ENCODE results near the gene FRS3. TPM values are rescaled to one million over a fixed set of nuclear protein-coding genes. Genes with fewer than 3 reads are reported as not detected.

The FRS3 gene
- total RNA-seq, 2 donors from 2014 or later, result 2.6 to 3.2 TPM

DNA sequence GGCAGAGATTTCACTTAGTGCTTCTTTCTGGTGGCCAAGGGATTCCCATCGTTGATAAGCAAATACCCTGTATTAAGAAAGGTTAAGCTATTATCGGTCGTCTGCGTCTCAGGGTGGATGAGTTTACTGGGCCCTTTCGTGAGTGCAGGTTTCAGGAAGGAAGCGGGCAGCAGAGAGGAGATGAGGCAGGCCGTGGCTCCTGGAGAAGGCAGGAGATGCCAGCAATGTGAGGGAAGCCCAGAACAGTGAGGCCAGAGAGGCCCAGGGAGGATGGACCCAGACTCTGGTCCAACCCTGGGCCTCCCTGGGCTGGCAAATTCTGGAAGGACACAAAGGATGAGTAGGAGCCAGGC, 55.5 kb downstream of the FRS3 start:
- H3K27me3 ChIP-seq (replicated peaks; ENCODE audit: insufficient read depth), result no peaks in the 10 kb centered on the region
- no peaks in the 10 kb centered on the region for H3K9me3 ChIP-seq
- TF ChIP-seq, protein P1, sequence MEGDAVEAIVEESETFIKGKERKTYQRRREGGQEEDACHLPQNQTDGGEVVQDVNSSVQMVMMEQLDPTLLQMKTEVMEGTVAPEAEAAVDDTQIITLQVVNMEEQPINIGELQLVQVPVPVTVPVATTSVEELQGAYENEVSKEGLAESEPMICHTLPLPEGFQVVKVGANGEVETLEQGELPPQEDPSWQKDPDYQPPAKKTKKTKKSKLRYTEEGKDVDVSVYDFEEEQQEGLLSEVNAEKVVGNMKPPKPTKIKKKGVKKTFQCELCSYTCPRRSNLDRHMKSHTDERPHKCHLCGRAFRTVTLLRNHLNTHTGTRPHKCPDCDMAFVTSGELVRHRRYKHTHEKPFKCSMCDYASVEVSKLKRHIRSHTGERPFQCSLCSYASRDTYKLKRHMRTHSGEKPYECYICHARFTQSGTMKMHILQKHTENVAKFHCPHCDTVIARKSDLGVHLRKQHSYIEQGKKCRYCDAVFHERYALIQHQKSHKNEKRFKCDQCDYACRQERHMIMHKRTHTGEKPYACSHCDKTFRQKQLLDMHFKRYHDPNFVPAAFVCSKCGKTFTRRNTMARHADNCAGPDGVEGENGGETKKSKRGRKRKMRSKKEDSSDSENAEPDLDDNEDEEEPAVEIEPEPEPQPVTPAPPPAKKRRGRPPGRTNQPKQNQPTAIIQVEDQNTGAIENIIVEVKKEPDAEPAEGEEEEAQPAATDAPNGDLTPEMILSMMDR (IDR thresholded peaks at IDR 0.05), result no peak
- H3K4me1 ChIP-seq (ENCODE audit: control insufficient read depth in 1 of 2, low read depth in 2 of 2), result peaks cover 15 to 29% of the 10 kb centered on the region in 2 donors
- H3K36me3 ChIP-seq, result no peaks in the 10 kb centered on the region
- no peak for DNase-seq (ENCODE audit: low spot score)
- ATAC-seq (ENCODE audit: insufficient number of reproducible peaks, low FRiP score, low read depth), result no peak
- peak overlapping the region; percentile 44 for H3K4me3 ChIP-seq
- peak overlapping the region; percentile 47 to 59 for H3K27ac ChIP-seq

DNA sequence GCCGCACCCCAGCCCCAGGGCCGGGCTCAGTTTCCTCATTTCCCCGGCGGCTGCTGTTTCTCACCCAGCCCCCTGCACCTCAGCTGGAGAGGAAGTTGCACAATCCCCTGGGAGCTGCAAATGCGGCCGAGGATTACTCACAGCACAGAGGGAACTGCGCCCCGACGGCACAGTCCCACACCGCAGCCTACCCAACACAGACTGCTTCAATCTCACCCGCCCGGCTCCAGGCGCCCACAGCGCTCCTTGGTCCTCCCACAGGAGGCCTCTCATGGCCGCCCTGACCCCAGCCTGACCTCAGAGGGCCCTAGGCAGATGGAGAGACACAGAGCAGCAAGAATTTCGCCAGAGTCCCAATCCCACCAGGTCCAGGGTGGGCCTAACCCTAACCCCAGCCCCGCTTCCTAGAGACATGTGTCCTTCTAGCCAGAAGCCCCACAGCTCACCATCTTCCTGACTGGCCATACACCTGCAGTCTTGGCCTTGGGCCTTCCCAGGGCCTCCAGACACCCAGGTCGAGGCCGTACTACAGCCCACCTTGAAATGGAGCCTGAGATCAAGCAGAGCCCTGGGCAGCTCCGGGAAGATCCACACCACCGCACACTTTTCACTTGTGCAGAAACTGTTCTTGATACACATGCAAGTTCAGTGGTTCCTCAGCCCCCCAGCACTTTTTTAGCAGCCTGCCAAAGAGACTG, 56.0 kb downstream of the FRS3 start:
- DNase-seq (ENCODE audit: low spot score) (peak; percentile 53), ATAC-seq (ENCODE audit: insufficient number of reproducible peaks, low FRiP score, low read depth) (peak; percentile 71)
- H3K9me3 ChIP-seq, result no peaks in the 10 kb centered on the region
- TF ChIP-seq, protein P1 (IDR thresholded peaks at IDR 0.05), result peak; percentile 30
- H3K4me3 ChIP-seq, result peak overlapping the region; percentile 44
- H3K27ac ChIP-seq, result peak overlapping the region; percentile 47 to 59
- peaks cover 17 to 33% of the 10 kb centered on the region in 2 donors for H3K4me1 ChIP-seq (ENCODE audit: control insufficient read depth in 1 of 2, low read depth in 2 of 2)
- no peaks in the 10 kb centered on the region for H3K27me3 ChIP-seq (replicated peaks; ENCODE audit: insufficient read depth)
- no peaks in the 10 kb centered on the region for H3K36me3 ChIP-seq

DNA sequence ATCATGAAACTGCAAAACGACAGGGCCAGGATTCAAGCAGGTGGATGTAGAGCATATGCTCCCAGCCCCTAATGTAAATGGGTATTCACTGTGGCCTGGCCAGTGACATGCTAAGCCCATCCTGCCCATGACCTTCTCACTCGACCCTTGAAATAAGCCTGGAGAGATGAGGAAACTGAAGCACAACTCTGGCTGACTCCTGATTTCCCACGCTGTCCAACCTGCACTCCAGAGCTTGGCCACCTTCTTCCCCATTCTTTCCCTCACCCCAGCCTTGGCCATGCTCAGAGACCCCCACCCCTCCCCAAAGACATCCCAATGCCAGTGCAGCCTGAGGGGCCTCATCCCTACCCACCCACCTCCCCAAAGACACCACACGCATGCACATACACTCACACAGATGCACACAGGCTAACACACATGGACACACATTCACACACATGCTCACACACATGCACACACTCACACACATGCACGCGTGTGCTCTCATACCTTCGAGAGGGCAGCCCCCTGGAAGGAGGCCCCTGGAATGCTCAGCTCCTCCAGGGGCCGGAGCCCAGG, 56.7 kb downstream of the FRS3 start:
- ATAC-seq (ENCODE audit: insufficient number of reproducible peaks, low FRiP score, low read depth), result no peak

DNA sequence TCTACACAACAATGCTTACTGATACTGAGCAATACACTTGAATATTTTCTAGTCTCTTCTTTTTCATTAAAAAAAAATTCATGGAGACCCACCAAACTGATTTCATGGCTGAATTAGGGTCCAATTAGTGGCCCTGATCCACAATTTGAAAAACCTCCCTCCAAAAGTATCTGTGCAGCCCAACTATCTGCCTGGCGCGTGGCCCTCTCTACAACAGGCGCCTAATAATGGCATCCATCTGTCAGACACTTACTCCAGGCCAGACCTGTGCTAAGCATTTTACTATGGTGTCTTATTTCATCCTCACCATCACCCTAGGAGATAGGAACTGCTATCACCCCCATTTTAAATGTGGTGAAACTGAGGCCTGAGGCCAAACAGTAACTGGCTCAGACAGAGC, 58.3 kb downstream of the FRS3 start:
- Histone ChIP-seq H3K27me3 (replicated peaks; ENCODE audit: insufficient read depth) (no peaks in the 10 kb centered on the region), H3K9me3 (no peaks in the 10 kb centered on the region), H3K36me3 (no peaks in the 10 kb centered on the region), H3K4me1 (ENCODE audit: control insufficient read depth in 1 of 2, low read depth in 2 of 2) (peaks cover 38 to 49% of the 10 kb centered on the region in 2 donors), H3K27ac (no peak overlapping the region), H3K4me3 (no peak overlapping the region)
- TF ChIP-seq, protein P1 (IDR thresholded peaks at IDR 0.05), result no peak
- ATAC-seq (ENCODE audit: insufficient number of reproducible peaks, low FRiP score, low read depth), result no peak
- DNase-seq (ENCODE audit: low spot score), result no peak

More for the DNA sequence above, 56.7 kb downstream of the FRS3 start:
- TF ChIP-seq, protein P1 (IDR thresholded peaks at IDR 0.05), result no peak
- Histone ChIP-seq H3K36me3 (no peaks in the 10 kb centered on the region), H3K4me1 (ENCODE audit: control insufficient read depth in 1 of 2, low read depth in 2 of 2) (peaks cover 23 to 35% of the 10 kb centered on the region in 2 donors), H3K27me3 (replicated peaks; ENCODE audit: insufficient read depth) (no peaks in the 10 kb centered on the region), H3K4me3 (peak overlapping the region; percentile 44), H3K9me3 (no peaks in the 10 kb centered on the region), H3K27ac (peak overlapping the region in 1 of 2 donors; percentile 59)
- DNase-seq (ENCODE audit: low spot score), result no peak

DNA sequence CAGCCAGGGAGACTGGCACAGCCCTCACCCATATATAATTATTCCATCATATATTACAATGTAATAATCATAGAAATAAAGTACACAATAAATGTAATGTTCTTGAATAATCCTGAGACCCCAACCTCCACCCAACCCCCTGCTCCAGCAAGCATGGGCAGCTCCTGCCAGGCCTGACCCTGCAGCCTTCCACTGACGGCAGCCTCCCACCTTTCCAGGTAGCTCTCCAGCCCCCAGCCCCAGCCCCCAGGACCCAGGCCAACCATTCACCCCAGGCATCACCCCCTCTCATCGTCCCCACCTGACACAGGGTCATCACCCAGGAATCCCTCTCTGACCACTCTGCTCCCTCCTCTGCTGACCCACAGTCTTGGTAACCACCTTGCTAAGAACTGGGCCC, 58.9 kb downstream of the FRS3 start:
- DNase-seq (ENCODE audit: low spot score) (no peak), ATAC-seq (ENCODE audit: insufficient number of reproducible peaks, low FRiP score, low read depth) (no peak)
- no peaks in the 10 kb centered on the region for H3K9me3 ChIP-seq
- H3K36me3 ChIP-seq, result no peaks in the 10 kb centered on the region
- H3K4me3 ChIP-seq, result no peak overlapping the region
- H3K4me1 ChIP-seq (ENCODE audit: control insufficient read depth in 1 of 2, low read depth in 2 of 2), result peaks cover 43 to 55% of the 10 kb centered on the region in 2 donors
- TF ChIP-seq, protein P1 (IDR thresholded peaks at IDR 0.05), result no peak
- no peaks in the 10 kb centered on the region for H3K27me3 ChIP-seq (replicated peaks; ENCODE audit: insufficient read depth)
- H3K27ac ChIP-seq, result no peak overlapping the region

Measured in thoracic aorta (tissue), 2 donors.